NB4 (cell line): ENCODE data around the gene CYP19A1.

Source experiments
- MAX ChIP-seq: IDR thresholded peaks from 2 replicates; pipeline ENCODE4 v1.6.1; 2011; ENCODE audit warnings: low read depth, low read length
- POLR2A ChIP-seq: IDR thresholded peaks from 2 replicates; pipeline ENCODE4 v1.6.1; 2011; ENCODE audit warnings: mild to moderate bottlenecking; ENCODE audit not compliant: insufficient read length; ENCODE audit errors: extremely low read depth
- TF ChIP-seq, protein P1 (sequence below): IDR thresholded peaks from one replicate; pipeline ENCODE4 v1.5.1; 2012; ENCODE audit warnings: low read depth, low read length

DNA sequence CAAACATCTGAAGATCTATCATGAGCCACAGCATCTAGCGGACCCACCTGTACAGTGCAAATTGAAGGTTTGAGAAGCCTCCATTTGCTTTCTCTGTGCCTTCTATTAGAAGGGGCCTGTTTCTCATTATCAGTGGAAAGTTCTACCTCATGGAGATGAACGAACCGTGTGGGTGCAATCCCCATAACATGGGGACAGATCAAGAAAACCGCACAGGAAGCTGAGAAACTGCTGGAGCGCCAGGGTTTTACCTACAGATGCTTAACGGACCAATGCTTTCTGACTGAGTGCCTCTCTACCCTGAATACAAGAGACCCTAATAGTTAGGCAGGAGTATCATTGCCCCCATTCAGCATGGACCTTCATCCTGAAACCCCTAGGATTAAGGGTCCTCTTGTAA is 53.5 kb downstream of the CYP19A1 start:
- TF ChIP-seq, protein P1, sequence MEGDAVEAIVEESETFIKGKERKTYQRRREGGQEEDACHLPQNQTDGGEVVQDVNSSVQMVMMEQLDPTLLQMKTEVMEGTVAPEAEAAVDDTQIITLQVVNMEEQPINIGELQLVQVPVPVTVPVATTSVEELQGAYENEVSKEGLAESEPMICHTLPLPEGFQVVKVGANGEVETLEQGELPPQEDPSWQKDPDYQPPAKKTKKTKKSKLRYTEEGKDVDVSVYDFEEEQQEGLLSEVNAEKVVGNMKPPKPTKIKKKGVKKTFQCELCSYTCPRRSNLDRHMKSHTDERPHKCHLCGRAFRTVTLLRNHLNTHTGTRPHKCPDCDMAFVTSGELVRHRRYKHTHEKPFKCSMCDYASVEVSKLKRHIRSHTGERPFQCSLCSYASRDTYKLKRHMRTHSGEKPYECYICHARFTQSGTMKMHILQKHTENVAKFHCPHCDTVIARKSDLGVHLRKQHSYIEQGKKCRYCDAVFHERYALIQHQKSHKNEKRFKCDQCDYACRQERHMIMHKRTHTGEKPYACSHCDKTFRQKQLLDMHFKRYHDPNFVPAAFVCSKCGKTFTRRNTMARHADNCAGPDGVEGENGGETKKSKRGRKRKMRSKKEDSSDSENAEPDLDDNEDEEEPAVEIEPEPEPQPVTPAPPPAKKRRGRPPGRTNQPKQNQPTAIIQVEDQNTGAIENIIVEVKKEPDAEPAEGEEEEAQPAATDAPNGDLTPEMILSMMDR = no peak
- TF ChIP-seq POLR2A (no peak), MAX (no peak)
